ENCODE data around the gene PLEKHH3.
A peak's percentile ranks its signal among the peaks of the same experiment; 100 is the strongest.
"Not testable (repeated sequence)": the region's sequence is repeated elsewhere in the genome, so short reads cannot be mapped to it uniquely, and the experiment has no call there.

Gene PLEKHH3

DNA sequence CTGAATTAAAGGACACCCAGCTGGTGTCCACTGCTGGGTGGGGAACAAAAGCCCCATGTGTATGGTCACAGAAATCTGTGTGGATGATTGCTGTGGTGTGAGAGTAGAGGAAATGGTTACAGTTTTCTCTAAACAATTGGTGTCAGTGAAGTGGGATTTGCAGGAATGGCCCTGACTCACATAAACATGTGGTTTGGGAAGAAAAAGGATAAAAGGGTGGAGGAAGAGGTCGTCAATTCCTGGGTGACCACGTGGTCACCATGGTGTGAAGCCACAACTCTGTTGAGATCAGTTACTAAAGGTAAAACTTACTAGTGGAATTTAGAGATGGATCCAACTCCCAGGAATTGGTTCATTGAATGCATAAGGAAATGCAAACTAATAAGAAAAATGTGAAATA is 21.3 kb downstream of the PLEKHH3 start:
- intact Hi-C loops (cut with DNase I): no loop called here
- no peak for DNase-seq

DNA sequence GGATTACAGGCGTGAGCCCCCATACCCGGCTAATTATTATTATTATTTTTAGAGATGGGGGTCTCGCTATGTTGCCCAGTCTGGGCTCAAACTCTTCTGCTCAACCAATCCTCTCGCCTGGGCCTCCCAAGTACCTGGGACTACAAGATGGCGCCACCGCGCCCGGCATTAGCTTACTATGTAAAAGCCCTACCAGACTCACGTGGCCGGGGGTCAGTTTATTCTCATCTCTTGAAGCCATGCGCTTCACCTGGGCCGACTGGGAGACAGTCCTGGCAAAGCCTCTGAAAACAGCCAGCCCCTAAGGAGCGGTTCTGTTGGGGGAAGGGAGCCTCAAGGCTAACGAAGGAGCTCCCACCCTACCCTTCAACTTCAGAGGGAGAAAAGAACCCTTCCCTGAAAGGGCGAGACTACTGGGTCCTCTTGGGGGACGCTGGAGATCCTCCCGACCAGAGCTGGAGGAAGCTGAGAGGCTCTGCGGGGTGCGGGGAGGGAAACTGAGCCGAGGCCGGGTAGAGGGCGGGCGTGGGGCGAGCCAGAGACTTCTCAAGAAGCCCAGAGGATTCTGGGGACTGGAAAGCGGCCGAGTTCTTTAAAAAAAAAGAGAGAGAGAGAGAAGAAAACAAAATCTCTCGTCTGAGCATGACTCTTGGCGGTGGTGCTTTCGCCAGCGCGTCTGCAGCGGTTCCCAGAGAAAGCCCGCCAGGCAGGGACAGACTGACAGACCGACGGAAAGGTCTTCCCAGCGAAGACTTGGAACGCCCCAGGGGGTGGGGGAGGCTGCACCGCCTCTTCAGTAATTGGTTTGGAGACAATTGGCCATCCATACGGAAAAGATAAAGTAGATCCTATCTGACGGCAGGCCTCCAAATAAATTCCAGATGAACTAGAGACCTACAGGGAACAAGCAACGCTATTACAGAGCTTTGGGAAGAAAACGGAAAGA is 23.3 kb downstream of the PLEKHH3 start:
- peak in 26 of 42 donors; percentile 5 to 64 (median 38) for DNase-seq
- intact Hi-C loops (cut with DNase I): no loop called here

DNA sequence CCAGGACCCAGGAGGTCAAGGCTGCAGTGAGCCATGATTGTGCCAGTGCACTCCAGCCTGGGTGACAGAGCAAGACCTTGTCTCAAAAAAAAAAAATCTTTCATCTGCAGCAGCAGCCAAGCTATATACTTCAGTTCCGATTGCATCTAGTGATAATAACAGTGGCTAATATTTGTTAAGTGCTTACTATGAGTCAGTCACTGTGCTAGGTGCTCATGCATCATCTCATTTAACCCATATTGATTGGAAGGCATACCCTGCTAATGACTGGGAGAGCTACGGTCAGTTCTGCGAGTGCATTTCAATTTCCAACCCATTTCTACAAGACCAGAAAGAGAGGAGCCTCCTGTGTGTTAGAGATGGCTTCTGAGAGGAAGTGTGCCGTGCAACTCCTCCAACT is 25.4 kb downstream of the PLEKHH3 start:
- intact Hi-C loops (cut with DNase I): no loop called here
- no peak for DNase-seq

DNA sequence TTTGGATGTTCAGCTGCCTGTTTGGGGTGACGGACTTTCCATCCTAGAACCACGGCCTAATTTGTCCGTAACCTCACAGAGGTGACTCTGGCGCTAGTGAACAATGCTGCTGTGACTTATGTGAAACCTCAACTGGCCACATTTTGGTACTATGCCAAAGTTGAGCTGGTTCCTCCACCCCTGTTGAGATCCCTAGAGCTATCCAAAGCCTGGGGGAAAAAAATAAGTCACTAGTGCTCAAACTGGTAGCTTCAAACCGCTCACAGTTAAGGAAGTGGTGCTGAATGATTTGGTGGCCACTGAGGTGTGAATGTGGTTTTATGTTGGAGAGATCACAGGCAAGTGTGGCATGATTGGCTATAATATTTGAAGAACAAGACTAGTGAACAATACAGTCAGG is 29.0 kb downstream of the PLEKHH3 start:
- no peak for DNase-seq
- intact Hi-C loops (cut with DNase I): no loop called here

DNA sequence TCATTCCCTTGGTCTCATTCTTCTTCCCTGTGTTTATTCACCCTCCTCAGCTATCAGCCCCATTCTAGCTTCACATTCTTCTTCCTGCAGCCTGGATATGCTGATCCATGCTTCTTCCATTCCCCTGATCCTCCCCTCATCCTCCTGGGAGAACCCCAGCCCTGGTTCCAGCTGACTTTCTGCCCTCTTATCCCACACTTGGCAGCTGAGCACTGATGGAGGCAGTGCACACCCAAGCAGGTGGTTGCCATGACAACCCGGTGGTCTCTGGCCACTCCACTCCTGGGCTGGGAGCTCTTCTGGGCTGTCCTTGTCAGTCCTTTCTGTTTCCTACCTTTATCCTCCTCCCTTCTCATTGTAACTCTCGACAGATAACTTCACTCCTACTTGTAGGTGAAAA is 34.5 kb downstream of the PLEKHH3 start:
- intact Hi-C loops (cut with DNase I): no loop called here
- no peak for DNase-seq

DNA sequence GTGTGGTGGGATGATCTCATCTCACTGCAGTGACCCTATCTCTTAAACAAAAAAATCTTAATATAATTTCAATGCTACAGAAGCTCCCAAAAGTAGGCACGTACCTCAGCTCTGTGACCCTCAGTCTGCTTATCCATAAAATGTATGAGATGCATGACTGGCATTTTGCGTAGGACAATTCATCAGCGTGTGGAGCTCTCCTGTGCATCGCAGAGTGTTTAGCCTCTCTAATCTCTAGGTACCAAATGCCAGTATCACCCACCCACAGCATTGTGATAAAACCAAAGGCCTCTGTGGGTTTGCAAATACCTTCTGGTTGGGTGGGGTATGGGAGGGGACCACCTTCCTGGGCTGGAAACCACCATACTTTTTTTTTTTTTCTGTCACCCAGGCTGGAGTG is 36.7 kb downstream of the PLEKHH3 start:
- DNase-seq: no peak
- intact Hi-C loops (cut with DNase I): no loop called here

GRCh38 chr17:42639525-42640113 is 37.2 kb downstream of the PLEKHH3 start:
- intact Hi-C loops (cut with DNase I): no loop called here
- no peak for DNase-seq

GRCh38 chr17:42632949-42633444 is 43.8 kb downstream of the PLEKHH3 start:
- no peak for DNase-seq
- intact Hi-C loops (cut with DNase I): no loop called here

GRCh38 chr17:42629411-42630009 is 47.3 kb downstream of the PLEKHH3 start:
- intact Hi-C loops (cut with DNase I): no loop called here
- no peak for DNase-seq

- intact Hi-C loops (cut with DNase I): not testable (repeated sequence)
Observed at GRCh38 chr17:42627032-42627764, 49.6 kb downstream of the PLEKHH3 start.

DNA sequence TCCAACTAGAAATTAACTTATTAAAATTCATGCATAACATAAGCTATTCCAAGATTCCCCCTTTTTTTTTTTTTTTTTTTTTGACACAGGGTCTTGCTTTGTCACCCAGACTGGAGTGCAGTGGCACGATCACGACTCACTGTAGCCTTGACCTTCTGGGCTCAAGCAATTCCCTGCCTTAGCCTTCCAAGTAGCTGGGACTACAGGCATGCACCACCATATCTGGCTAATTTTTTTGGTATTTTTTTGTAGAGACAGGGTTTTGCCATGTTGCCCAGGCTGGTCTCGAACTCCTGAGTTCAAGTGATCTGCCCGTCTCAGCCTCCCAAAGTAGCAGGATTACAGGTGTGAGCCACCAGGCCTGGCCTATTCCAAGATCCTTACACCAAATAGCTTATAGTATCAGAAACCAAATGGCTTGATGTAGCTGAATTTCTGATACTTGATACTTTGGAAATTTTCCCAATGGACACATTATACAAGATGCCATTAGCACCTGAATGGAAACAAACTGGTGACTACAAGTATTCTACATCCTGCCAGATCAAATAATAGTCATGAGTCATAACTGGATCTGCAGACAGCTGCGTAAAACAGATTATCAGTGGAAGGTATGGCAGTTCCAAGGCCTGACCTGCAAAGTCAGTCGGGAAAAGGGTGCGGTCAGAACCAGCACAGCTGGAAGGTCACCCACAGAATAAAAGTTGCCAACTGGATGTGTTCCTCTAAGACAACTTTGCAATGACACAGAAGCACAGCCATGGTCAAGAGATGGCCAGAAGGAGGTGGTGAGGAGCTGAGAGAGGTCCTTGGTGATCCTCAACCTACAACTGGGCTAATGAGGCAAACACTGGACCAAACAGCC is 52.8 kb downstream of the PLEKHH3 start:
- intact Hi-C loops (cut with DNase I): no loop called here
- DNase-seq: no peak

More at GRCh38 chr17:42627032-42627764, 49.6 kb downstream of the PLEKHH3 start:
- DNase-seq: not testable (repeated sequence)

DNA sequence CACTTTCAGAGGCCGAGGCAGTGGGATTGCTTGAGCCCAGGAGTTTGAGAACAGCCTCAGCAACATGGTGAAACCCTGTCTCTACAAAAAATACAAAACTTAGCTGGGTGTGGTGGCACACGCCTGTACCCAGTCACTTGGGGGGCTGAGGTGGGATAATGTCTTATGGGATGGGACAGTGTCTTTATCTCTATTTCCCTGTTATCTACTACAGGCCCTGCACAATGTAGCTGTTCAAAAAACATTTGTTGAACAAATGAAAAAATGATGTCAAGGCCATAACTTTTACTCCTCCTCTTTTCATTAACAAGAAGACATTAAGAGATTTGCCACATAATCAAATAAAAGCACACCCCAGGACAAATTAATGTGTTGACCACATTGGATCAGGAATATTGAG is 53.5 kb downstream of the PLEKHH3 start:
- no peak for DNase-seq
- intact Hi-C loops (cut with DNase I): no loop called here

DNA sequence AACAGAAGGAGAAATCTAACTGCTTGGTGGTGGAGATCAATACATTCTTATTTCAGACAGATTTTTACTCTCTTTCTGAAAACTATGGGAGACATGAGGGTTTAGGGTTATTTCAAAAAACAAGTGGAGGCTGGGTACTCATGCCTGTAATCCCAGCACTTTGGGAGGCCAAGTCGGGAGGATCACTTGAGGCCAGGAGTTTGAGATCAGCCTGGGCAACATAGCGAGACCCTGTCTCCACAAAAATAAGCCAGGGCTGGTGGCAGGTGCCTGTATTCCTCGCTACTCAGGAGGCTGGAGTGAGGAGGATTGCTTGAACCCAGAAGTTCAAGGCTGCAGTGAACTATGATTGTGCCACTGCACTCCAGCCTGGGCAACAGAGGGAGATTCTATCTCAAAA is 54.8 kb downstream of the PLEKHH3 start:
- intact Hi-C loops (cut with DNase I); DNase-seq: not testable (repeated sequence)

GRCh38 chr17:42618442-42619150 is 58.2 kb downstream of the PLEKHH3 start:
- peak in 13 of 42 donors; percentile 2 to 38 (median 13) for DNase-seq
- intact Hi-C loops (cut with DNase I): no loop called here

DNA sequence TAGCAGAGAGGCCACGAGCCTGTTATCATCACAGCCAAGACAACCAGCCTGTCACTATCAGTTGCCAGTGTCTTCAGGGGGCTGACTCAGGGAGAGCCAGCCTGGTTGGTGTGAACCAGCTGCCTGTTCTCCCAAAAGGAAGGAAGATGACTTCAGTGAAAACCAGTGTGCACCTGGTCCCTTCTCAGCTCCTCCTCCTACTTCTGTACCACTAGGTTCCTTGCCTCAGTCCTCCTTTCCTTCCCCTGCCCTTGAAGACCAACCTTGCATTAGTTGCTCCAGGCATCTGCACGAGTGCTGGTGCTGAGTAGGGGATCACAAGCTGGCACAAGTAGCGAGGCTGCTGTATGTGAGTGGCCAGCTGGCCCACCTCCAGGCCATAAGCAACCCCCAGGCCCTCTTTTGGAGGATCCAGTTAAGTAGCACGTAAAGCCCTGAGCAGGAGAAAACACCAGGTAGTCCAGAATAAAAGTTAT is 58.8 kb downstream of the PLEKHH3 start:
- intact Hi-C loops (cut with DNase I): no loop called here
- DNase-seq: no peak
